ENCODE measurements around the gene GMPR2.

GMPR2 gene

GRCh38 chr14:24224618-24225071 is 8.1 kb upstream of the GMPR2 start:
- H3K27me3 ChIP-seq (ENCODE audit: insufficient read depth, low read length), result no peaks in the 10 kb centered on the region
- H3K9me2 ChIP-seq (ENCODE audit: low read depth, low read length), result no peaks in the 10 kb centered on the region
- H3K9ac ChIP-seq (ENCODE audit: low read length), result no peak overlapping the region
- peaks cover 61% of the 10 kb centered on the region for H3K79me2 ChIP-seq (ENCODE audit: insufficient read depth, low read length)
- no peaks in the 10 kb centered on the region for H3K4me1 ChIP-seq (ENCODE audit: insufficient read depth, low read length, severe bottlenecking)
- peaks cover 27% of the 10 kb centered on the region for H3K36me3 ChIP-seq (ENCODE audit: insufficient read depth, low read length)
- no peak overlapping the region for H3K27ac ChIP-seq (ENCODE audit: low read depth, low read length, poor library complexity, severe bottlenecking)
- TF ChIP-seq CTCF (IDR thresholded peaks at IDR 0.05; ENCODE audit: low read length) (no peak), EZH2 (IDR thresholded peaks at IDR 0.05; ENCODE audit: borderline replicate concordance, low read length) (no peak)
- no peaks in the 10 kb centered on the region for H3K9me3 ChIP-seq (ENCODE audit: low read length)
- H3K4me2 ChIP-seq (ENCODE audit: low read length), result no peak overlapping the region
- no peaks in the 10 kb centered on the region for H3F3A ChIP-seq (ENCODE audit: insufficient read depth, low read length)
- H4K20me1 ChIP-seq (ENCODE audit: insufficient read depth, low read length), result no peaks in the 10 kb centered on the region
- no peak overlapping the region for H2AFZ ChIP-seq (ENCODE audit: low read length)
- H3K4me3 ChIP-seq (ENCODE audit: low read depth, low read length, poor library complexity, severe bottlenecking), result no peak overlapping the region

- Histone ChIP-seq H3F3A (ENCODE audit: insufficient read depth, low read length) (no peaks in the 10 kb centered on the region), H3K27me3 (ENCODE audit: insufficient read depth, low read length) (no peaks in the 10 kb centered on the region), H4K20me1 (ENCODE audit: insufficient read depth, low read length) (no peaks in the 10 kb centered on the region), H2AFZ (ENCODE audit: low read length) (no peak overlapping the region), H3K4me1 (ENCODE audit: insufficient read depth, low read length, severe bottlenecking) (peaks cover 8% of the 10 kb centered on the region), H3K27ac (ENCODE audit: low read depth, low read length, poor library complexity, severe bottlenecking) (no peak overlapping the region), H3K9me2 (ENCODE audit: low read depth, low read length) (no peaks in the 10 kb centered on the region), H3K9me3 (ENCODE audit: low read length) (no peaks in the 10 kb centered on the region), H3K79me2 (ENCODE audit: insufficient read depth, low read length) (peaks cover 66% of the 10 kb centered on the region), H3K36me3 (ENCODE audit: insufficient read depth, low read length) (peaks cover 27% of the 10 kb centered on the region), H3K9ac (ENCODE audit: low read length) (no peak overlapping the region), H3K4me3 (ENCODE audit: low read depth, low read length, poor library complexity, severe bottlenecking) (no peak overlapping the region), H3K4me2 (ENCODE audit: low read length) (no peak overlapping the region)
- TF ChIP-seq EZH2 (IDR thresholded peaks at IDR 0.05; ENCODE audit: borderline replicate concordance, low read length) (no peak), CTCF (IDR thresholded peaks at IDR 0.05; ENCODE audit: low read length) (no peak)
These were observed 6.3 kb upstream of the GMPR2 start for GRCh38 chr14:24226473-24226872.

GRCh38 chr14:24228902-24229301 is 3.8 kb upstream of the GMPR2 start:
- H3K27ac ChIP-seq (ENCODE audit: low read depth, low read length, poor library complexity, severe bottlenecking), result no peak overlapping the region
- H3K9me3 ChIP-seq (ENCODE audit: low read length), result no peaks in the 10 kb centered on the region
- H2AFZ ChIP-seq (ENCODE audit: low read length), result no peak overlapping the region
- H3F3A ChIP-seq (ENCODE audit: insufficient read depth, low read length), result 0 out of 2 replicates have a peak, but pooled peaks cover 2% of the 10 kb centered on the region
- H3K9ac ChIP-seq (ENCODE audit: low read length), result no peak overlapping the region
- no peak for TF ChIP-seq CTCF (IDR thresholded peaks at IDR 0.05; ENCODE audit: low read length)
- TF ChIP-seq EZH2 (IDR thresholded peaks at IDR 0.05; ENCODE audit: borderline replicate concordance, low read length), result no peak
- H3K9me2 ChIP-seq (ENCODE audit: low read depth, low read length), result no peaks in the 10 kb centered on the region
- H3K79me2 ChIP-seq (ENCODE audit: insufficient read depth, low read length), result peaks cover 53% of the 10 kb centered on the region
- H3K27me3 ChIP-seq (ENCODE audit: insufficient read depth, low read length), result no peaks in the 10 kb centered on the region
- H3K36me3 ChIP-seq (ENCODE audit: insufficient read depth, low read length), result peaks cover 27% of the 10 kb centered on the region
- peaks cover 19% of the 10 kb centered on the region for H3K4me1 ChIP-seq (ENCODE audit: insufficient read depth, low read length, severe bottlenecking)
- no peak overlapping the region for H3K4me3 ChIP-seq (ENCODE audit: low read depth, low read length, poor library complexity, severe bottlenecking)
- H4K20me1 ChIP-seq (ENCODE audit: insufficient read depth, low read length), result no peaks in the 10 kb centered on the region
- no peak overlapping the region for H3K4me2 ChIP-seq (ENCODE audit: low read length)

Data from OCI-LY1 (cell line).